Mucosa of descending colon (tissue), 3 donors: ENCODE results near the gene TBL1XR1. TPM values are rescaled to one million over a fixed set of nuclear protein-coding genes. Genes with fewer than 3 reads are reported as not detected.
A peak's percentile ranks its signal among the peaks of the same experiment; 100 is the strongest.

Experiments
- ATAC-seq: fragments of 200-7000 bp; cut with Tn5 transposase; one replicate; pipeline ENCODE4 v1.9.1; 2020; ENCODE audit warnings: mild to moderate bottlenecking, moderate library complexity
- DNase-seq, 3 donors: peaks; one replicate each; pipeline ENCODE4 v3.0.0-alpha.2; 2020
- H3K36me3 ChIP-seq: fragments of 200-600 bp; one replicate; pipeline ENCODE4 v1.8.0; 2021; ENCODE audit warnings: low read depth, mild to moderate bottlenecking
- H3K4me1 ChIP-seq: fragments of 200-600 bp; one replicate; pipeline ENCODE4 v1.8.0; 2021; ENCODE audit warnings: low read depth, mild to moderate bottlenecking
- H3K4me3 ChIP-seq: fragments of 200-600 bp; one replicate; pipeline ENCODE4 v1.8.0; 2021; ENCODE audit warnings: mild to moderate bottlenecking
- H3K9me3 ChIP-seq: fragments of 200-600 bp; one replicate; pipeline ENCODE4 v1.8.0; 2021; ENCODE audit warnings: mild to moderate bottlenecking
- CTCF ChIP-seq: fragments of 200-600 bp; IDR thresholded peaks from one replicate; pipeline ENCODE4 v1.8.0; 2022; ENCODE audit warnings: antibody characterized with exemption, mild to moderate bottlenecking
- intact Hi-C, 2 donors: fragments of 100-400 bp; cut with DNase I in 1 of 2; cut with micrococcal nuclease in 1 of 2; formaldehyde crosslinking; loops; one replicate each; pipeline versions ENCODE4 v1.11.0 to v1.11.1; 2022; cut with DNase I, micrococcal nuclease
- total RNA-seq, 3 donors: library from RNA; stranded (reverse); fragmentation: NEBNext Ultra II Directional in 2 of 3; extraction: Animal tissue kit (Norgen Biotek cat#: 25700) in 2 of 3; gene quantifications; one replicate each; pipeline versions ENCODE4 v1.2.1 to v1.2.4, GENCODE V29; 2021 to 2023
- donor health status: DM: no; HTN: no; CAD: no; lungs with moderate emphysema.
- donor health status: DM: no; HTN: no; CAD: no.
- donor health status: DM: no; HTN: yes; CAD: no.

The TBL1XR1 gene
- total RNA-seq, 3 donors from 2014 or later: 175 to 200 (median 178) TPM

GRCh38 chr3:177045222-177045621 is 152.1 kb downstream of the TBL1XR1 start:
- Histone ChIP-seq H3K36me3 (no peaks in the 10 kb centered on the region), H3K9me3 (no peaks in the 10 kb centered on the region), H3K4me1 (no peaks in the 10 kb centered on the region), H3K4me3 (no peak overlapping the region)
- no peak for TF ChIP-seq CTCF
- no peak for DNase-seq
- ATAC-seq: no peak
- intact Hi-C loops: loop anchor here in 1 of 2 donors (10.0 kb wide), 1 partner anchor 1340 kb away; no protein-coding TSS in a partner anchor

GRCh38 chr3:177041730-177042551 is 155.3 kb downstream of the TBL1XR1 start:
- Histone ChIP-seq H3K4me1 (no peaks in the 10 kb centered on the region), H3K9me3 (no peaks in the 10 kb centered on the region), H3K36me3 (no peaks in the 10 kb centered on the region), H3K4me3 (no peak overlapping the region)
- no peak for TF ChIP-seq CTCF
- ATAC-seq: no peak
- intact Hi-C loops: loop anchor here in 1 of 2 donors (10.0 kb wide), 1 partner anchor 1343 kb away; no protein-coding TSS in a partner anchor
- no peak for DNase-seq

- no peaks in the 10 kb centered on the region for H3K9me3 ChIP-seq
- no peak overlapping the region for H3K4me3 ChIP-seq
- TF ChIP-seq CTCF: no peak
- intact Hi-C loops: loop anchor here in 1 of 2 donors (10.0 kb wide), 1 partner anchor 1344 kb away; no protein-coding TSS in a partner anchor
- ATAC-seq (peak; percentile 56), DNase-seq (no peak)
- H3K36me3 ChIP-seq: no peaks in the 10 kb centered on the region
- H3K4me1 ChIP-seq: no peaks in the 10 kb centered on the region
Observed at GRCh38 chr3:177041021-177041729, 156.1 kb downstream of the TBL1XR1 start.

GRCh38 chr3:177039490-177040274 is 157.6 kb downstream of the TBL1XR1 start:
- H3K4me1 ChIP-seq: no peaks in the 10 kb centered on the region
- no peaks in the 10 kb centered on the region for H3K36me3 ChIP-seq
- H3K4me3 ChIP-seq: no peak overlapping the region
- H3K9me3 ChIP-seq: no peaks in the 10 kb centered on the region
- DNase-seq (no peak), ATAC-seq (no peak)
- intact Hi-C loops: loop anchor here in 1 of 2 donors (10.0 kb wide), 1 partner anchor 1345 kb away; no protein-coding TSS in a partner anchor
- TF ChIP-seq CTCF: no peak

GRCh38 chr3:177037241-177037640 is 160.0 kb downstream of the TBL1XR1 start:
- H3K36me3 ChIP-seq: no peaks in the 10 kb centered on the region
- no peak overlapping the region for H3K4me3 ChIP-seq
- TF ChIP-seq CTCF: no peak
- intact Hi-C loops: no loop called here
- ATAC-seq (no peak), DNase-seq (no peak)
- H3K4me1 ChIP-seq: no peaks in the 10 kb centered on the region
- H3K9me3 ChIP-seq: no peaks in the 10 kb centered on the region
